ENCODE results near the gene SBF1.

GRCh38 chr22:50418624-50419023 lies 56.2 kb downstream of the SBF1 start:
- no peak for TF ChIP-seq CTCF (conservative IDR thresholded peaks at IDR 0.05; ENCODE audit: low read depth, low read length)
- TF ChIP-seq EZH2 (IDR thresholded peaks at IDR 0.05; ENCODE audit: borderline replicate concordance, low read depth, low read length, poor library complexity, severe bottlenecking) = no peak

All from A673 (cell line).